HEK293 (cell line): ENCODE measurements around the gene CC2D1A.
A peak's percentile ranks its signal among the peaks of the same experiment; 100 is the strongest.

ENCODE experiments used
- GLI4 ChIP-seq: fragments of 450-650 bp; formaldehyde crosslinking; IDR thresholded peaks from 2 replicates; pipeline ENCODE4 v1.5.1; 2016; ENCODE audit warnings: missing biosample characterization, missing genetic modification characterization
- GLIS1 ChIP-seq: fragments of 450-650 bp; formaldehyde crosslinking; IDR thresholded peaks from 2 replicates; pipeline ENCODE4 v1.5.1; 2016; ENCODE audit warnings: missing biosample characterization, missing genetic modification characterization
- GLIS2 ChIP-seq: fragments of 450-650 bp; formaldehyde crosslinking; IDR thresholded peaks from 2 replicates; pipeline ENCODE4 v1.5.1; 2016; ENCODE audit warnings: missing biosample characterization, missing genetic modification characterization
- KLF1 ChIP-seq: fragments of 450-650 bp; formaldehyde crosslinking; IDR thresholded peaks from 2 replicates; pipeline ENCODE4 v1.5.1; 2016; ENCODE audit warnings: missing biosample characterization, missing genetic modification characterization
- KLF7 ChIP-seq: fragments of 450-650 bp; formaldehyde crosslinking; IDR thresholded peaks from 2 replicates; pipeline ENCODE4 v1.5.1; 2016; ENCODE audit warnings: missing biosample characterization, missing genetic modification characterization, borderline replicate concordance
- KLF8 ChIP-seq: fragments of 450-650 bp; formaldehyde crosslinking; IDR thresholded peaks from 2 replicates; pipeline ENCODE4 v1.5.1; 2016; ENCODE audit warnings: missing biosample characterization, missing genetic modification characterization
- OVOL3 ChIP-seq: fragments of 450-650 bp; formaldehyde crosslinking; IDR thresholded peaks from 2 replicates; pipeline ENCODE4 v1.5.1; 2016; ENCODE audit warnings: missing biosample characterization, missing genetic modification characterization
- TRIM28 ChIP-seq: IDR thresholded peaks from 2 replicates; pipeline ENCODE4 v1.6.1; 2011; ENCODE audit warnings: low read length, control low read depth, borderline replicate concordance
- ZFP37 ChIP-seq: fragments of 450-650 bp; formaldehyde crosslinking; IDR thresholded peaks from 2 replicates; pipeline ENCODE4 v1.5.1; 2016; ENCODE audit warnings: missing biosample characterization, missing genetic modification characterization
- ZIC2 ChIP-seq: fragments of 450-650 bp; formaldehyde crosslinking; IDR thresholded peaks from 2 replicates; pipeline ENCODE4 v1.5.1; 2016; ENCODE audit warnings: missing biosample characterization, missing genetic modification characterization
- ZNF114 ChIP-seq: fragments of 450-650 bp; formaldehyde crosslinking; IDR thresholded peaks from 2 replicates; pipeline ENCODE4 v1.5.0; 2017; ENCODE audit warnings: missing biosample characterization, missing genetic modification characterization
- ZNF132 ChIP-seq: fragments of 450-650 bp; formaldehyde crosslinking; IDR thresholded peaks from 2 replicates; pipeline ENCODE4 v1.5.1; 2017; ENCODE audit warnings: missing biosample characterization, missing genetic modification characterization, borderline replicate concordance
- ZNF133 ChIP-seq: fragments of 450-650 bp; formaldehyde crosslinking; IDR thresholded peaks from 2 replicates; pipeline ENCODE4 v1.5.1; 2016; ENCODE audit warnings: missing biosample characterization, missing genetic modification characterization
- ZNF169 ChIP-seq: fragments of 450-650 bp; formaldehyde crosslinking; IDR thresholded peaks from 2 replicates; pipeline ENCODE4 v1.5.1; 2016; ENCODE audit warnings: missing biosample characterization, missing genetic modification characterization
- ZNF19 ChIP-seq: fragments of 450-650 bp; formaldehyde crosslinking; IDR thresholded peaks from 2 replicates; pipeline ENCODE4; 2016; ENCODE audit warnings: missing biosample characterization, missing genetic modification characterization, low read depth
- ZNF223 ChIP-seq: fragments of 450-650 bp; formaldehyde crosslinking; IDR thresholded peaks from 2 replicates; pipeline ENCODE4 v1.5.1; 2016; ENCODE audit warnings: missing biosample characterization, missing genetic modification characterization
- ZNF274 ChIP-seq, 2 experiments: fragments of 200-500 bp in 1 of 2; fragments of 450-650 bp in 1 of 2; sonication (Bioruptor generic) in 1 of 2; formaldehyde crosslinking in 1 of 2; IDR thresholded peaks; 2 replicates each; pipeline versions ENCODE4 v1.5.1 to v1.6.1; 2014 to 2016; ENCODE audit warnings: borderline replicate concordance in 1 of 2, inconsistent platforms in 1 of 2, low read length in 1 of 2, missing biosample characterization in 1 of 2, missing genetic modification characterization in 1 of 2
- ZNF37A ChIP-seq: fragments of 450-650 bp; IDR thresholded peaks from 2 replicates; pipeline ENCODE4 v1.5.1; 2018; ENCODE audit warnings: missing biosample characterization, missing genetic modification characterization
- ZNF404 ChIP-seq: fragments of 450-650 bp; formaldehyde crosslinking; IDR thresholded peaks from 2 replicates; pipeline ENCODE4 v1.5.1; 2017; ENCODE audit warnings: missing biosample characterization, missing genetic modification characterization
- ZNF558 ChIP-seq: fragments of 450-650 bp; formaldehyde crosslinking; IDR thresholded peaks from 2 replicates; pipeline ENCODE4 v1.5.1; 2016; ENCODE audit warnings: missing biosample characterization, missing genetic modification characterization
- ZNF596 ChIP-seq: fragments of 450-650 bp; IDR thresholded peaks from 2 replicates; pipeline ENCODE4 v1.5.0; 2018; ENCODE audit warnings: missing biosample characterization, mild to moderate bottlenecking, missing genetic modification characterization, moderate library complexity
- ZNF624 ChIP-seq: fragments of 450-650 bp; formaldehyde crosslinking; IDR thresholded peaks from 2 replicates; pipeline ENCODE4 v1.5.1; 2017; ENCODE audit warnings: missing biosample characterization, missing genetic modification characterization
- ZNF776 ChIP-seq: fragments of 450-650 bp; formaldehyde crosslinking; IDR thresholded peaks from 2 replicates; pipeline ENCODE4 v1.5.0; 2017; ENCODE audit warnings: missing biosample characterization, missing genetic modification characterization, borderline replicate concordance
- ZSCAN23 ChIP-seq: fragments of 450-650 bp; formaldehyde crosslinking; IDR thresholded peaks from 2 replicates; pipeline ENCODE4 v1.5.1; 2016; ENCODE audit warnings: missing biosample characterization, missing genetic modification characterization
- ZXDB ChIP-seq: fragments of 450-650 bp; formaldehyde crosslinking; IDR thresholded peaks from 2 replicates; pipeline ENCODE4 v1.5.1; 2016; ENCODE audit warnings: missing biosample characterization, missing genetic modification characterization
- TF ChIP-seq, protein P1 (sequence below): fragments of 450-650 bp; formaldehyde crosslinking; IDR thresholded peaks from 2 replicates; pipeline ENCODE4 v1.5.1; 2017; ENCODE audit warnings: missing biosample characterization, missing genetic modification characterization
- TF ChIP-seq, protein P2 (sequence below): fragments of 450-650 bp; formaldehyde crosslinking; IDR thresholded peaks from 2 replicates; pipeline ENCODE4; 2016; ENCODE audit warnings: missing biosample characterization, missing genetic modification characterization
- TF ChIP-seq, protein P3 (sequence below): fragments of 450-650 bp; formaldehyde crosslinking; IDR thresholded peaks from 2 replicates; pipeline ENCODE4 v1.5.1; 2017; ENCODE audit warnings: missing biosample characterization, missing genetic modification characterization
- TF ChIP-seq, protein P4 (sequence below): fragments of 450-650 bp; formaldehyde crosslinking; IDR thresholded peaks from 2 replicates; pipeline ENCODE4 v1.5.1; 2016; ENCODE audit warnings: missing biosample characterization, missing genetic modification characterization, low read depth
- TF ChIP-seq, protein P5 (sequence below): fragments of 450-650 bp; formaldehyde crosslinking; IDR thresholded peaks from 2 replicates; pipeline ENCODE4 v1.5.1; 2017; ENCODE audit warnings: missing biosample characterization, missing genetic modification characterization
- TF ChIP-seq, protein P6 (sequence below): fragments of 450-650 bp; formaldehyde crosslinking; IDR thresholded peaks from 2 replicates; pipeline ENCODE4 v1.5.1; 2016; ENCODE audit warnings: missing biosample characterization, missing genetic modification characterization

Gene CC2D1A

DNA sequence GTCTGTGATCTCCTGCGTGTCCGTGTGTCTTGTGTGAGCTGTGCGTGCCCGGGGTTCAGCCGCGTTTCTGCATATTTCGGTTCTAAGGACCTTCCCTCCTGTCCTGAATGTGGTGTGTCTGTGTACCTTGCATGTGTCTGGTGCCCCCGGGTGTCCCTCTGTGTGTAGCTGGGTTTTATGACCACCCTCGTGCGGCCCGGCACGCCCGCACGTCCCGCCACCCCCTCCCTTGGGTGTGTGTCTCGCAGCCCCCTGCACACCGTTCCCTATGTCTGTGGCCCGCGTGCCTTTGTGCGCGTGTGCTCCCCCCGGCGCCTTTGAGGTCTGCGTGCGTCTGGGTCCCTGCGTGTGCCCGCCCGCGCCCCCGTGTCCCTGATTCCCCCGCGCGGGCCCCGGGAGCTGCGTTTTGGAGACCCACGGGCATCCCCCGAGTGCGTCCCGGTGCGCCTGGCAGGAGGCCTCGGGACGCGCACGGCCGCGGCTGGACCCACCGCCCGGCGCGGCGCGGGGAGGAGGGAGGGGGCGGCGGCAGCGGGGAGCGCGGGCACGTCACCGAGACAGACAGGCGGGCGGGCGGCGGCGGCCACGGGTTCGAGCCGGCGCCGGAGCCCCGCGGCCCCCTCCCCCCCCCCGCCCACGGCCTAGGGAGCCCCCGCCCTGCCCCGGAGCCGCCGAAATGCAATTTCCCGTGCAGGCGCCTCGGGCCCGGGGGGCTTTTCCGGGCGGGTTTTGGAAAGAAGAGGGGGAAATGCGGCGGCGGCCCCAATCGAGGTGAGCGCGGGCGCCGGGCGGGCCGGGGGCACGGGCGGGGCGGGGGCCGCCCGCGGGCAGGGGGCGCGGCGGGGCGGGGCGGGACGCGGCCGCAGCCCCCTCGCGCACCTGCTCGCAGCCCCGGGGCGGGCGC lies 41.1 kb upstream of the CC2D1A start (continued):
- TF ChIP-seq ZNF596 (tag by site-specific recombination) (no peak), ZSCAN23 (tag by site-specific recombination) (no peak), ZNF404 (tag by site-specific recombination) (no peak), OVOL3 (tag by site-specific recombination) (no peak), KLF8 (tag by site-specific recombination) (no peak; the same call in 1 of the 2 replicates), ZXDB (peak; percentile 61; the same call in 1 of the 2 replicates), ZNF558 (no peak), ZFP37 (tag by site-specific recombination) (no peak), GLI4 (tag by site-specific recombination) (no peak), ZNF132 (tag by site-specific recombination) (no peak), GLIS2 (peak; percentile 44; the same call in 1 of the 2 replicates), KLF7 (tag by site-specific recombination) (no peak), ZNF776 (tag by site-specific recombination) (no peak), ZNF37A (no peak), GLIS1 (peak; percentile 32), ZIC2 (peak; percentile 71), TRIM28 (no peak), KLF1 (tag by site-specific recombination) (peak; percentile 66; the same call in 1 of the 2 replicates), ZNF133 (tag by site-specific recombination) (no peak), ZNF624 (no peak), ZNF169 (tag by site-specific recombination) (no peak), ZNF223 (no peak), ZNF19 (tag by site-specific recombination) (no peak), ZNF114 (no peak), ZNF274 (IDR thresholded peaks at IDR 0.05; ENCODE audit: low read length) (no peak), ZNF274 (tag by site-specific recombination; IDR thresholded peaks at IDR 0.05; ENCODE audit: borderline replicate concordance) (no peak)
- TF ChIP-seq, protein P1, sequence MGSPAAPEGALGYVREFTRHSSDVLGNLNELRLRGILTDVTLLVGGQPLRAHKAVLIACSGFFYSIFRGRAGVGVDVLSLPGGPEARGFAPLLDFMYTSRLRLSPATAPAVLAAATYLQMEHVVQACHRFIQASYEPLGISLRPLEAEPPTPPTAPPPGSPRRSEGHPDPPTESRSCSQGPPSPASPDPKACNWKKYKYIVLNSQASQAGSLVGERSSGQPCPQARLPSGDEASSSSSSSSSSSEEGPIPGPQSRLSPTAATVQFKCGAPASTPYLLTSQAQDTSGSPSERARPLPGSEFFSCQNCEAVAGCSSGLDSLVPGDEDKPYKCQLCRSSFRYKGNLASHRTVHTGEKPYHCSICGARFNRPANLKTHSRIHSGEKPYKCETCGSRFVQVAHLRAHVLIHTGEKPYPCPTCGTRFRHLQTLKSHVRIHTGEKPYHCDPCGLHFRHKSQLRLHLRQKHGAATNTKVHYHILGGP = no peak
- TF ChIP-seq, protein P2, sequence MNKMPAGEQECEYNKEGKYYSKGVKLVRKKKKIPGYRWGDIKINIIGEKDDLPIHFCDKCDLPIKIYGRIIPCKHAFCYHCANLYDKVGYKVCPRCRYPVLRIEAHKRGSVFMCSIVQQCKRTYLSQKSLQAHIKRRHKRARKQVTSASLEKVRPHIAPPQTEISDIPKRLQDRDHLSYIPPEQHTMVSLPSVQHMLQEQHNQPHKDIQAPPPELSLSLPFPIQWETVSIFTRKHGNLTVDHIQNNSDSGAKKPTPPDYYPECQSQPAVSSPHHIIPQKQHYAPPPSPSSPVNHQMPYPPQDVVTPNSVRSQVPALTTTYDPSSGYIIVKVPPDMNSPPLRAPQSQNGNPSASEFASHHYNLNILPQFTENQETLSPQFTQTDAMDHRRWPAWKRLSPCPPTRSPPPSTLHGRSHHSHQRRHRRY = no peak
- TF ChIP-seq, protein P3, sequence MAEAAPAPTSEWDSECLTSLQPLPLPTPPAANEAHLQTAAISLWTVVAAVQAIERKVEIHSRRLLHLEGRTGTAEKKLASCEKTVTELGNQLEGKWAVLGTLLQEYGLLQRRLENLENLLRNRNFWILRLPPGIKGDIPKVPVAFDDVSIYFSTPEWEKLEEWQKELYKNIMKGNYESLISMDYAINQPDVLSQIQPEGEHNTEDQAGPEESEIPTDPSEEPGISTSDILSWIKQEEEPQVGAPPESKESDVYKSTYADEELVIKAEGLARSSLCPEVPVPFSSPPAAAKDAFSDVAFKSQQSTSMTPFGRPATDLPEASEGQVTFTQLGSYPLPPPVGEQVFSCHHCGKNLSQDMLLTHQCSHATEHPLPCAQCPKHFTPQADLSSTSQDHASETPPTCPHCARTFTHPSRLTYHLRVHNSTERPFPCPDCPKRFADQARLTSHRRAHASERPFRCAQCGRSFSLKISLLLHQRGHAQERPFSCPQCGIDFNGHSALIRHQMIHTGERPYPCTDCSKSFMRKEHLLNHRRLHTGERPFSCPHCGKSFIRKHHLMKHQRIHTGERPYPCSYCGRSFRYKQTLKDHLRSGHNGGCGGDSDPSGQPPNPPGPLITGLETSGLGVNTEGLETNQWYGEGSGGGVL (tag by site-specific recombination) = no peak
- TF ChIP-seq, protein P4, sequence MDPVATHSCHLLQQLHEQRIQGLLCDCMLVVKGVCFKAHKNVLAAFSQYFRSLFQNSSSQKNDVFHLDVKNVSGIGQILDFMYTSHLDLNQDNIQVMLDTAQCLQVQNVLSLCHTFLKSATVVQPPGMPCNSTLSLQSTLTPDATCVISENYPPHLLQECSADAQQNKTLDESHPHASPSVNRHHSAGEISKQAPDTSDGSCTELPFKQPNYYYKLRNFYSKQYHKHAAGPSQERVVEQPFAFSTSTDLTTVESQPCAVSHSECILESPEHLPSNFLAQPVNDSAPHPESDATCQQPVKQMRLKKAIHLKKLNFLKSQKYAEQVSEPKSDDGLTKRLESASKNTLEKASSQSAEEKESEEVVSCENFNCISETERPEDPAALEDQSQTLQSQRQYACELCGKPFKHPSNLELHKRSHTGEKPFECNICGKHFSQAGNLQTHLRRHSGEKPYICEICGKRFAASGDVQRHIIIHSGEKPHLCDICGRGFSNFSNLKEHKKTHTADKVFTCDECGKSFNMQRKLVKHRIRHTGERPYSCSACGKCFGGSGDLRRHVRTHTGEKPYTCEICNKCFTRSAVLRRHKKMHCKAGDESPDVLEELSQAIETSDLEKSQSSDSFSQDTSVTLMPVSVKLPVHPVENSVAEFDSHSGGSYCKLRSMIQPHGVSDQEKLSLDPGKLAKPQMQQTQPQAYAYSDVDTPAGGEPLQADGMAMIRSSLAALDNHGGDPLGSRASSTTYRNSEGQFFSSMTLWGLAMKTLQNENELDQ (tag by site-specific recombination) = no peak
- TF ChIP-seq, protein P5, sequence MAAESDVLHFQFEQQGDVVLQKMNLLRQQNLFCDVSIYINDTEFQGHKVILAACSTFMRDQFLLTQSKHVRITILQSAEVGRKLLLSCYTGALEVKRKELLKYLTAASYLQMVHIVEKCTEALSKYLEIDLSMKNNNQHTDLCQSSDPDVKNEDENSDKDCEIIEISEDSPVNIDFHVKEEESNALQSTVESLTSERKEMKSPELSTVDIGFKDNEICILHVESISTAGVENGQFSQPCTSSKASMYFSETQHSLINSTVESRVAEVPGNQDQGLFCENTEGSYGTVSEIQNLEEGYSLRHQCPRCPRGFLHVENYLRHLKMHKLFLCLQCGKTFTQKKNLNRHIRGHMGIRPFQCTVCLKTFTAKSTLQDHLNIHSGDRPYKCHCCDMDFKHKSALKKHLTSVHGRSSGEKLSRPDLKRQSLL = no peak
- TF ChIP-seq, protein P6, sequence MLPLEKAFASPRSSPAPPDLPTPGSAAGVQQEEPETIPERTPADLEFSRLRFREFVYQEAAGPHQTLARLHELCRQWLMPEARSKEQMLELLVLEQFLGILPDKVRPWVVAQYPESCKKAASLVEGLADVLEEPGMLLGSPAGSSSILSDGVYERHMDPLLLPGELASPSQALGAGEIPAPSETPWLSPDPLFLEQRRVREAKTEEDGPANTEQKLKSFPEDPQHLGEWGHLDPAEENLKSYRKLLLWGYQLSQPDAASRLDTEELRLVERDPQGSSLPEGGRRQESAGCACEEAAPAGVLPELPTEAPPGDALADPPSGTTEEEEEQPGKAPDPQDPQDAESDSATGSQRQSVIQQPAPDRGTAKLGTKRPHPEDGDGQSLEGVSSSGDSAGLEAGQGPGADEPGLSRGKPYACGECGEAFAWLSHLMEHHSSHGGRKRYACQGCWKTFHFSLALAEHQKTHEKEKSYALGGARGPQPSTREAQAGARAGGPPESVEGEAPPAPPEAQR (tag by site-specific recombination) = no peak
